GM12878 (cell line): ENCODE measurements around the gene KDM3B.

ENCODE experiments used
- EZH2 ChIP-seq: IDR thresholded peaks from 2 replicates; pipeline ENCODE4 v1.6.1; 2012; ENCODE audit warnings: low read depth, mild to moderate bottlenecking, control low read depth, inconsistent platforms, low read length, borderline replicate concordance; ENCODE audit not compliant: control insufficient read depth
- NFYB ChIP-seq: IDR thresholded peaks from 2 replicates; pipeline ENCODE4 v1.6.1; 2011; ENCODE audit warnings: low read depth, mild to moderate bottlenecking, low read length, improper control_type of control experiment, moderate library complexity; ENCODE audit not compliant: insufficient read depth
- TAF1 ChIP-seq: IDR thresholded peaks from 2 replicates; pipeline ENCODE4 v1.6.1; 2011; ENCODE audit warnings: mild to moderate bottlenecking, low read depth, low read length, borderline replicate concordance

- TF ChIP-seq NFYB (no peak), TAF1 (no peak), EZH2 (no peak)
Observed at GRCh38 chr5:138353560-138354080, 1.1 kb downstream of the KDM3B start.
